ENCODE results near the gene NEURL2.

DNA sequence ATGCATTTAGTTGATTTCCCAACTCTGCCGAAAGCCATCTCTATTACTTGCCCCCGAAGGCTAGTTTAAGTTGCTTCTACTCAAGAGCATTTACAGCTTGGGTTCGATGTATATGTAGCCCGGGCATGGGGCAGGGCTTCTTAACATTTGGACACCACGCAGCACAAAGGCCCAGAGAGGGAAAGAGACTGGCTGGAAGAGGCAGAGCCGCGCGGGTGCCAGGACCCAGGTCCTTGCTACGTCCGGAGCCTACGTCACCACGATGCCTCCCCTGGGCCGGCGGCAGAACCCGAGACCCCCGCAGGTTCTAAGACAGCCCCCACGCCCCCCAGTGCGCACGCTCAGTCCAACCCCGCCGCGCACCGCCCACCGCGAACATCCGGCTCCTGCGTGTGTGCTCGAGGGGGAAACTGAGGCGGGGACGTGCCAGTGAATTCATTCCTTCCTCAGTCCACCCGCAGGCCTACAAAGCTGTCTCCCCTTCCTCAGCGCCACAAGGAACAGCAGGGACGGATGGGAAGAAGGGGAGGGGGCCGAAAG lies 43.1 kb upstream of the NEURL2 start:
- TF ChIP-seq, protein P1, sequence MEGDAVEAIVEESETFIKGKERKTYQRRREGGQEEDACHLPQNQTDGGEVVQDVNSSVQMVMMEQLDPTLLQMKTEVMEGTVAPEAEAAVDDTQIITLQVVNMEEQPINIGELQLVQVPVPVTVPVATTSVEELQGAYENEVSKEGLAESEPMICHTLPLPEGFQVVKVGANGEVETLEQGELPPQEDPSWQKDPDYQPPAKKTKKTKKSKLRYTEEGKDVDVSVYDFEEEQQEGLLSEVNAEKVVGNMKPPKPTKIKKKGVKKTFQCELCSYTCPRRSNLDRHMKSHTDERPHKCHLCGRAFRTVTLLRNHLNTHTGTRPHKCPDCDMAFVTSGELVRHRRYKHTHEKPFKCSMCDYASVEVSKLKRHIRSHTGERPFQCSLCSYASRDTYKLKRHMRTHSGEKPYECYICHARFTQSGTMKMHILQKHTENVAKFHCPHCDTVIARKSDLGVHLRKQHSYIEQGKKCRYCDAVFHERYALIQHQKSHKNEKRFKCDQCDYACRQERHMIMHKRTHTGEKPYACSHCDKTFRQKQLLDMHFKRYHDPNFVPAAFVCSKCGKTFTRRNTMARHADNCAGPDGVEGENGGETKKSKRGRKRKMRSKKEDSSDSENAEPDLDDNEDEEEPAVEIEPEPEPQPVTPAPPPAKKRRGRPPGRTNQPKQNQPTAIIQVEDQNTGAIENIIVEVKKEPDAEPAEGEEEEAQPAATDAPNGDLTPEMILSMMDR (IDR thresholded peaks at IDR 0.05), result no peak
- no peak for TF ChIP-seq POLR2A (IDR thresholded peaks at IDR 0.05)

All from lower leg skin (tissue), 3 donors.